Stimulated activated CD4-positive, alpha-beta T cell treated with anti-CD3 and anti-CD28 coated beads, Interleukin-15, amount 100 ng/mL, for 48 hours (primary cell): ENCODE measurements around the gene BMPR1B.
"Not testable (repeated sequence)": the region's sequence is repeated elsewhere in the genome, so short reads cannot be mapped to it uniquely, and the experiment has no call there.

Source experiments
- DNase-seq, 2 donors: peaks; one replicate each; pipeline ENCODE4 v3.0.0-alpha.2; 2020; ENCODE audit warnings: low read depth in 2 of 2

Gene BMPR1B

GRCh38 chr4:95027905-95028618, 270.3 kb downstream of the BMPR1B start:
- no peak for DNase-seq

GRCh38 chr4:95038791-95039190, 281.0 kb downstream of the BMPR1B start:
- no peak for DNase-seq

DNA sequence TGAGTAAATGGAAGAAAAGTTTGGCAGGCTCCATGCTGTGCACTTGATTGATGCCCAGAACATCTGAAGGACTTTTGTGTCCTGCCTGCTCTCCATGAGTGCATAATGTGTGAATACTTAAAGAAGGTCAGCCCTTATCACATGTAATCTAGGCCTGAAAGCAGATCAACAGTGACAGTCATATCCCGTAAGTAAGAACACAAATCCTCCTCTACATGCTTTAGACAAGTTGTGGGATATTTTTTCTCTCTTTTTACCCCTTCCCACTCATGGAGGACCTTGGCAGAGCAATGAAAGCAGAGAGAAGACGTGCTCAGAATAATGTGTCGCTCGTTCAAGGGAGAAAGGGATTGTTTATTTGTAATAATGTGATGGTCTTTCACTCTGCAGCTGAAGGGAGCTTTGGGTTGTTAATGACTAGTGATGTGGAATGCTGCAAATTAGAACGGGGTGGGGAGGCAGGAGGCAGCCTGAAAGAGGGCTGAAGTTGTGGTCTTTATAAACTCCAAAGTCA, 286.6 kb downstream of the BMPR1B start:
- DNase-seq = no peak

GRCh38 chr4:95045429-95045828, 287.7 kb downstream of the BMPR1B start:
- no peak for DNase-seq

- DNase-seq = no peak
Observed at GRCh38 chr4:95048296-95048695, 290.5 kb downstream of the BMPR1B start.

DNA sequence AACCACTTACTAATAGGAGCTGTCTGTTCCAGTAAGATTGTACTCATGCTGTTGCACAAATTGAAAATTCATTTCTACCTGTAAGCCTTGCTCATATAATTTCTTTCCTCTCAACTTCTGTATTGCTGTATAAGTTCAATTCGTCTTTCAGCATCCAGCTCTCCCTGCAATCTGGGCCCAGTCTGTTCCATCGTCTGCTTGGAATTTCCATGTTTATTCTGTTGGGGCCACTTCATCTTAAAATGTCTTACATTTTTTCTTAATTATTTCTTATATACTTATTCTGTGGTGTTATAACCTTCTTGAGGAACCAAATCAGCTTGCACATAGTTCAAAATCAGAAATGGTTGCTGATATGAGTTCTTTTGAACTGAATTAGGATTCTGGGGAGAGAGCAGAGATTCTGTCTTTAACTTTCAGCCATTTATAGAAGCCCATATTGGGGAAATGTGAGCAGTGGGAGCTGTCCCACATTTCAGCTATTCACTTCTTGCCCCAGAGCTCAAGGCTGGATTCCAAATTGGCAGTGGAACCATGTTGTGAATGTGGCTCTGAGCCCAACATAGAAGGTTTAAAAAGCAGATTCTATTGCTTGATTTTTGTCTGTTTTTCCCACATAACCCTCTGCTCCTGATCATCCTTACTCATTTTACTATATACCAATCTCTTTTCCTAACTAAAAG, 291.9 kb downstream of the BMPR1B start:
- no peak for DNase-seq

DNA sequence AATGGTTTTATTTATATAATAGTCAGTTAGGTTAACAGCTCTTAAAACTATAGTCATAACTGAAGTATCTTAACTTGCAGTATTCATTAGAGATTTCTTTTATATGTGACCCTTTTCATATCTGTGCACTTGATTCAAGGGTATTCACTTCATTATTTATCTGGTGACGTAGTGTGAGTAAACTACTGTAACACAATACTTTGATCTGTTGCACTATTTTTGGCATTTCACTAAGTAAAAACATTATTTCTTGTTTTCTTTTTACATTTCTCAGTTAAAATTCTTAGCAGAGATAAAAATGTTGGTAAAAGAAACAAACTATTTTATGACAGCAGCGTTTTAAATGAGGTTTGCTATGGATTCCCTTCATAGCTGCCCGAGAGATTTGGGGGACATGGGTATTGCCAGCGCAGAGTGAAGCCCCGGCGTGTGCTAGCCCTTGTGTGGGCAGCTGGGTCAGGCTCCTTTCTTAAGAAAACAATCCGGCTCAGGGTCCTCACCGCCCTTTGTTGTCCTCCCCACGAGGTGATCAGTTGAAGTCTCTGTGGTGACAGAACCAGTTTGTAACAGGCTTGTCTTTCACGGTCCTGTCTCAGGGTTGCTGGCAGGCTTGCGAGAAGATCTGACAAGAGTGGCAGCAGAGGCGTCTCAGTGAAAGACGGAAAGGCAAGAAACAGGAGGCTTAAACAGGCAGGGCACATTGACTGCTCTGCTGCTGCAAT, 293.4 kb downstream of the BMPR1B start:
- DNase-seq = no peak

- no peak for DNase-seq
Observed at GRCh38 chr4:95051702-95052020, 293.9 kb downstream of the BMPR1B start.

DNA sequence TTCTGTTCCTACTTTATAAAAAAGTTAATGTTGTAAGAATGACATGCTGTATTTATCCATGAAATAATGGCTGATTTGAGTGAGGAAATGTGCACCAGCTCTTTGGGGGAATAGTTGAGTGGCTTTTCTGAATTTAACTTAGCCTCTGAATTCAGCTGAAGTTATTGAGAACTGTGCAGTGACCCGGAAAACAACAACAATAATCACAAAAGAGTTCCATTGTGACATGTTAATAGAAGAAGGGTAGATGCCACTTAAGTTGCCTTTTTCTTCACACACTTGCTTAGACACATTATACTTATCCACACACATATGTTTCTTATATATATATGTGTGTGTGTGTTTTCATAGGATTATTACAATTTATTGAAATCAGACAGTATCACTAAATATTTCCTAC, 301.2 kb downstream of the BMPR1B start:
- no peak for DNase-seq

DNA sequence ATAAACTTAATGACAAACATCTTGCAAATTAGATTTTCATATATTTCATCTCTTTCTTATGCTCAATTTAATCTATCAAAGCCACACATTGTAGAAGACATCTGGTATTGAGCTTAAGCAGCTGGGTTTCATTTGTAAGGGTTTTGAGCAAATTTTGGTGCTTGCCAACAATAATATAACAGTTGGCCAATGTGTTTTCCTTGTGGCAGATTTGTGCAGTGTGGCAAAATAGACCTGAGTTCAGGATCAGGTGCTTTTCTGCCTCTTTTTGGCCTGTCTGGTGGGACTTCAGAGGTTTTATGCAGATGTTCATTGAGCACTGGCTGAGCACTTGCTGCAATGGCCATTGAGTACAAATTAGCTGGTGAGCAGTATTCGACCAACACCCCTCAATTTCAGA, 301.9 kb downstream of the BMPR1B start:
- DNase-seq = no peak

GRCh38 chr4:95061220-95061619, 303.5 kb downstream of the BMPR1B start:
- no peak for DNase-seq

DNA sequence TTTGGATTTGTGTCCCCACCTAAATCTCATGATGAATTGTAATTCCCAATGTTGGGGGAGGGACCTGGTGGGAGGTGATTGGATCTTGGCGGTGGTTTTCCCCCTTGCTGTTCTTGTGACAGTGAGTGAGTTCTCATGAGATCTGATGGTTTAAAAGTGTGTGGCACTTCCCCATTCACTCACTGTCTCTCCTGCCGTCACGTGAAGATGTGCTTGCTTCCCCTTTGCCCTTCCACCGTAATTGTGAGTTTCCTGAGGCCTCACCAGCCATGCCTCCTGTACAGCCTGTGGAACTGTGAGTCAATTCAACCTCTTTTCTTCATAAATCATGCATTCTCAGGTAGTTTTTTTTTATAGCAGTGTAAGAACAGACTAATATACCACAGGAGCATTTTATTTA, 304.0 kb downstream of the BMPR1B start:
- not testable (repeated sequence) for DNase-seq

- DNase-seq = no peak
Observed at GRCh38 chr4:95066050-95066449, 308.3 kb downstream of the BMPR1B start.

DNA sequence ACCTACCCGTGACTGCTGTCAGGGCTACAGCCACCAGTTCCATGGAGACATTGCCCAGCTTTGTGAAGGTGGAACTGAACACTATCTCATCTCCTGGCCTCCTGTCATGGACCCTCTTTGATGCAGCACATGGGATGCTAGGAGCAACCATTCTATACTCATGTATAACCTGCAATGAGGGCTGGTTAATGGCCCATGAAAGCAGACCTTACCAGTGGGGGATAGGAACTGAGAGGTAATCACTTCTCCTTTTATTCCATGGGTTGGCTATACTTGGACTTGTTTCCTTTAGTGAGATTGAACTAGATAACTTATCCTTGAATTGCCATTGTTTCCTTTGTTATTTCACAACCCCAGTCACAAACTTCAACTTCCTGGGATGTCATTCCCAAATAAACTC, 310.6 kb downstream of the BMPR1B start:
- no peak for DNase-seq

GRCh38 chr4:95068818-95069478, 311.2 kb downstream of the BMPR1B start:
- DNase-seq = no peak

DNA sequence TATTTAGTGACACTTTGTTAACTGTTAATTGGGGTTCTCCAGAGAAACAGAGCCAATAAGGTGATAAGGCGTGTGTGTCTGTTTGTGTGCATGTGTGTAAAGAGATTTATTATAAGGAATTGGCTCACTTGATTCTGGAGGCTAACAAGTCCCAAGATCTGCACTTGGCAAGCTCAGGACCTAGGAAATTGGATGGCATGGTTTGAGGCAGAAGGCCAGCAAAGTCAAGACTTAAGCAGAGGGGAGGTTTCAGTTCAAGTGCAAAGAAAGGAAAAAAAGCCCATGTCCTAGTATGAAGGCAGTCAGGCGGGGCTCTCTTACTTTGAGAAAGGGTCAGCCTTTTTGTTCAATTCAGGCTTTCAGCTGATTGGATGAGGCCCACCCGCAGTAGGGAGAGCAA, 314.1 kb downstream of the BMPR1B start:
- DNase-seq = no peak

GRCh38 chr4:95073646-95074045, 315.9 kb downstream of the BMPR1B start:
- DNase-seq = no peak

GRCh38 chr4:95077864-95078263, 320.1 kb downstream of the BMPR1B start:
- DNase-seq = no peak

DNA sequence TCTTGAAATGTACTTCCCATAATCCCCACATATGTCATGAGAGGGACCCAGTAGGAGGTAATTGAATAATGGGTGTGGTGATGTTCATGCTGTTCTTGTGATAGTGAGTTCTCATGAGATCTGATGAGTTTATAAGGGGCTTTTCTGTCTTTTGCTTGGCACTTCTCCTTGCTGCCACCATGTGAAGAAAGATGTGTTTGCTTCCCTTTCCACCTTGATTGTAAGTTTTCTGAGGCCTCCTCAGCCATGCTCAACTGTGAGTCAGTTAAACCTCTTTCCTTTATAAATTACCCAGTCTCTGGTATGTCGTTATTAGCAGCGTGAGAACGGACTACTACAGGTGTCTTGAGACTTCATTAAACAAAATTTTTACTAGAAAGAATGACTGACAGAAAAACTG, 323.2 kb downstream of the BMPR1B start:
- DNase-seq = no peak

- DNase-seq = no peak
Observed at GRCh38 chr4:95084584-95084983, 326.8 kb downstream of the BMPR1B start.

DNA sequence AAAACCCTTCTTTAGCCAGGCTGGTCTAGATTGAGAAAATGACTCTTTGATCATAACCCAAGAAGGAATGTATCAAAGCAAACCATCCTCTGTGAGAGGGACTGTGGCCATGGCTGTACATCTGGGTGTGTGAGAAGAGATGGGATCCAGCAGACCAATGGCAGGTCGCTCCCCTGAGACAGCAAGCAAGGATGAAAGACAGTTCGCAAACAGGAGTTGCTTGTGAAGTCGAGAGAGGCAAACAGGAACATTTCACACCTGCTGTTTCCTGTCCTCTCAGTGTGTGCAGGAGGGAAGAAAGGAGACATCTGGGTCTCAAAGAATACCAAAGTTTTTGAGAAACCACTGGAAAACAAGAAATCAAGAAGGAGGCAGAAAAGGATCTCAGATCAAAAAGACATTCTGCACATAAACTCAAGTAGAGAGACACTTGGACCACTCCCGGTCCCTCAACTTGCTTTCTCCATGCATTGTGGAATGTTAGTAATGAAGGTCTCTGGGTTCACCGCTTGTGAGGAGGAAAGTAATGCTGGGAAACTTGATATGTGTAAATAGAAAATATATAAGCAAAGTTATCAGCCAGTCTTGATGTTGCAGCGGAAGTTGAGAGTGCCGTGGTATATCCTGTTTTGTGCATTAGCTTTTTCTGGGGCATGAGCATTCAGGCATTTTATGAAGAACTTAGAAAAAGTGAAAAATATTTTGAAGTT, 327.5 kb downstream of the BMPR1B start:
- DNase-seq = no peak

DNA sequence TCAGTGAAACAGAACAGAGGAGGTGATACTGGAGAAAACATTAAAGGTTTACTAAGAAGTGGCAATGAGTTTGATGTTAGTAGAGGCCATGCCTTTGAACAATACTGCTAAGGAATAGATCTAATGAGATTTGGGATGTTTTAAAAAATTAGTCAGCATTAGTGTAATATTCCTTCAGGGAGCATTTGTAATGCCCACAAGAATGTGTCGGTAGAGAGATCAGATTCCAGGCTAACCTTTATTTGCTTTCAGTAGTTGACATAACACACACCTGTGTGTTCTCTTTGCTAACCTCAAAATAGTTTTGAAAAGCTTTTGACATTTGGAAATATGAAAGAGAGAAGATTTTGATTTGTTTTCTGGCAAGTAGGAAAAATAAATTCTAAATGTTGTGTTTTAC, 328.8 kb downstream of the BMPR1B start:
- DNase-seq = no peak
